Endothelial cell of umbilical vein (primary cell): ENCODE results near the gene ARHGAP28.

ENCODE experiments used
- EZH2 ChIP-seq: IDR thresholded peaks from 2 replicates; pipeline ENCODE4 v1.6.1; 2012; ENCODE audit warnings: borderline replicate concordance, low read depth, mild to moderate bottlenecking, moderate library complexity, low read length, inconsistent platforms; ENCODE audit not compliant: severe bottlenecking
- FOS ChIP-seq: IDR thresholded peaks from 2 replicates; pipeline ENCODE4 v1.6.1; 2011; ENCODE audit warnings: mild to moderate bottlenecking, low read length, moderate library complexity, borderline replicate concordance; ENCODE audit not compliant: insufficient read depth
- GATA2 ChIP-seq: IDR thresholded peaks from 2 replicates; pipeline ENCODE4 v1.7.0; 2011; ENCODE audit warnings: low read depth, mild to moderate bottlenecking, moderate library complexity, mixed read lengths, low read length; ENCODE audit not compliant: insufficient read length, insufficient read depth
- POLR2A ChIP-seq: IDR thresholded peaks from 2 replicates; pipeline ENCODE4 v1.6.1; 2012; ENCODE audit warnings: low read depth, mild to moderate bottlenecking, control low read depth, low read length
- POLR2AphosphoS5 ChIP-seq: IDR thresholded peaks from 2 replicates; pipeline ENCODE4 v1.6.1; 2012; ENCODE audit warnings: low read depth, mild to moderate bottlenecking, control low read depth, low read length, moderate library complexity; ENCODE audit not compliant: insufficient read depth
- TF ChIP-seq, protein P1 (sequence below), 2 donors: IDR thresholded peaks; 1 replicate in 1 of 2; 2 replicates in 1 of 2; pipeline ENCODE4 v1.5.1; 2011; ENCODE audit warnings: low read length in 2 of 2, mild to moderate bottlenecking in 2 of 2, moderate library complexity in 2 of 2, control low read depth in 1 of 2, inconsistent platforms in 1 of 2, low read depth in 1 of 2; ENCODE audit not compliant: insufficient read depth in 1 of 2; ENCODE audit errors: extremely low read depth in 1 of 2
- TF ChIP-seq, protein P2 (sequence below): IDR thresholded peaks from 2 replicates; pipeline ENCODE4 v1.6.1; 2011; ENCODE audit not compliant: insufficient read depth, insufficient read length

DNA sequence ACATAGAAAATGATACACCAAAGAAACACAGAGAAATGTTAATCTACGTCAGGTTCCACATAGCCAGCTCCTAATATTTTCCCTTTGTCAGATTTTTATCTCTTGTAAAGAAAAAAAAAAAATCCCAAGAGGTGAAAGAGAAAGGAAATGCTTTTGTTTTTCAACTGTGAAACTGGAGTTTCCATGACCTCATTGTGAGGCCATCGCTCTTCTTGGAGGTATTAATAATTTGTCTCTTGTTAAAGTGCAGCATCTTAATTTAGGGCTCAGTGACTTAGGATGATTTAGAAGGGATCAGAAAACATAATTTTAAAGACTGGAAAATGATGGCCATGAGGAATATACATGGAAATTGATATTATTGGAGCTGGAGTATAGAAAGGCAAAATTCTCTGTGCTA is 21.7 kb downstream of the ARHGAP28 start:
- TF ChIP-seq, protein P1, sequence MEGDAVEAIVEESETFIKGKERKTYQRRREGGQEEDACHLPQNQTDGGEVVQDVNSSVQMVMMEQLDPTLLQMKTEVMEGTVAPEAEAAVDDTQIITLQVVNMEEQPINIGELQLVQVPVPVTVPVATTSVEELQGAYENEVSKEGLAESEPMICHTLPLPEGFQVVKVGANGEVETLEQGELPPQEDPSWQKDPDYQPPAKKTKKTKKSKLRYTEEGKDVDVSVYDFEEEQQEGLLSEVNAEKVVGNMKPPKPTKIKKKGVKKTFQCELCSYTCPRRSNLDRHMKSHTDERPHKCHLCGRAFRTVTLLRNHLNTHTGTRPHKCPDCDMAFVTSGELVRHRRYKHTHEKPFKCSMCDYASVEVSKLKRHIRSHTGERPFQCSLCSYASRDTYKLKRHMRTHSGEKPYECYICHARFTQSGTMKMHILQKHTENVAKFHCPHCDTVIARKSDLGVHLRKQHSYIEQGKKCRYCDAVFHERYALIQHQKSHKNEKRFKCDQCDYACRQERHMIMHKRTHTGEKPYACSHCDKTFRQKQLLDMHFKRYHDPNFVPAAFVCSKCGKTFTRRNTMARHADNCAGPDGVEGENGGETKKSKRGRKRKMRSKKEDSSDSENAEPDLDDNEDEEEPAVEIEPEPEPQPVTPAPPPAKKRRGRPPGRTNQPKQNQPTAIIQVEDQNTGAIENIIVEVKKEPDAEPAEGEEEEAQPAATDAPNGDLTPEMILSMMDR (IDR thresholded peaks at IDR 0.05; ENCODE audit: extremely low read depth in 1 of 2, insufficient read depth in 1 of 2, low read depth in 1 of 2, low read length in 2 of 2) = no peak
- no peak for TF ChIP-seq POLR2AphosphoS5
- TF ChIP-seq FOS = no peak
- TF ChIP-seq EZH2 = no peak
- no peak for TF ChIP-seq POLR2A
- TF ChIP-seq GATA2 = no peak
- TF ChIP-seq, protein P2, sequence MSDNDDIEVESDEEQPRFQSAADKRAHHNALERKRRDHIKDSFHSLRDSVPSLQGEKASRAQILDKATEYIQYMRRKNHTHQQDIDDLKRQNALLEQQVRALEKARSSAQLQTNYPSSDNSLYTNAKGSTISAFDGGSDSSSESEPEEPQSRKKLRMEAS = no peak
